Liver (tissue), 3 donors: ENCODE results near the gene ST6GAL1.
A peak's percentile ranks its signal among the peaks of the same experiment; 100 is the strongest.

ENCODE experiments used
- EGR1 ChIP-seq, 2 donors: IDR thresholded peaks; 2 replicates each; pipeline ENCODE4 v1.6.1; 2016 to 2018; ENCODE audit warnings: antibody characterized with exemption in 2 of 2, low read depth in 2 of 2
- FOXA1 ChIP-seq: IDR thresholded peaks from 2 replicates; pipeline ENCODE4 v1.6.1; 2016; ENCODE audit warnings: antibody characterized with exemption
- FOXA2 ChIP-seq: IDR thresholded peaks from 2 replicates; pipeline ENCODE4 v1.6.1; 2016; ENCODE audit warnings: antibody characterized with exemption
- GABPA ChIP-seq, 2 donors: IDR thresholded peaks in 1 of 2; conservative IDR thresholded peaks in 1 of 2; 2 replicates each; pipeline ENCODE4 v1.6.1; 2016; ENCODE audit warnings: antibody characterized with exemption in 2 of 2, mild to moderate bottlenecking in 1 of 2, moderate library complexity in 1 of 2
- HNF4A ChIP-seq, 2 donors: conservative IDR thresholded peaks; 2 replicates each; pipeline ENCODE4 v1.6.1; 2016; ENCODE audit warnings: antibody characterized with exemption in 2 of 2, mild to moderate bottlenecking in 2 of 2
- JUND ChIP-seq, 2 donors: IDR thresholded peaks; 2 replicates each; pipeline ENCODE4 v1.6.1; 2016; ENCODE audit warnings: antibody characterized with exemption in 2 of 2
- NR2F2 ChIP-seq: IDR thresholded peaks from 2 replicates; pipeline ENCODE4 v1.6.1; 2016; ENCODE audit warnings: antibody characterized with exemption
- RAD21 ChIP-seq, 2 donors: IDR thresholded peaks; 2 replicates each; pipeline ENCODE4 v1.6.1; 2016; ENCODE audit warnings: antibody characterized with exemption in 2 of 2, mild to moderate bottlenecking in 2 of 2
- SP1 ChIP-seq: IDR thresholded peaks from 2 replicates; pipeline ENCODE4 v1.6.1; 2018; ENCODE audit warnings: antibody characterized with exemption, mild to moderate bottlenecking
- YY1 ChIP-seq: IDR thresholded peaks from 2 replicates; pipeline ENCODE4 v1.6.1; 2016; ENCODE audit warnings: antibody characterized with exemption, mild to moderate bottlenecking
- TF ChIP-seq, protein P1 (sequence below): fragments of 150-350 bp; IDR thresholded peaks from 2 replicates; pipeline ENCODE4 v1.5.1; 2017; ENCODE audit warnings: improper control_type of control experiment, low read depth, low read length; ENCODE audit not compliant: missing input control
- TF ChIP-seq, protein P2 (sequence below): IDR thresholded peaks from 2 replicates; pipeline ENCODE4 v1.6.1; 2016; ENCODE audit warnings: antibody characterized with exemption
- TF ChIP-seq, protein P3 (sequence below): IDR thresholded peaks from 2 replicates; pipeline ENCODE4 v1.6.1; 2016; ENCODE audit warnings: antibody characterized with exemption
- TF ChIP-seq, protein P4 (sequence below): IDR thresholded peaks from 2 replicates; pipeline ENCODE4 v1.6.1; 2016; ENCODE audit warnings: antibody characterized with exemption, mild to moderate bottlenecking
- donor health status: healthy.
- donor health status: healthy.

DNA sequence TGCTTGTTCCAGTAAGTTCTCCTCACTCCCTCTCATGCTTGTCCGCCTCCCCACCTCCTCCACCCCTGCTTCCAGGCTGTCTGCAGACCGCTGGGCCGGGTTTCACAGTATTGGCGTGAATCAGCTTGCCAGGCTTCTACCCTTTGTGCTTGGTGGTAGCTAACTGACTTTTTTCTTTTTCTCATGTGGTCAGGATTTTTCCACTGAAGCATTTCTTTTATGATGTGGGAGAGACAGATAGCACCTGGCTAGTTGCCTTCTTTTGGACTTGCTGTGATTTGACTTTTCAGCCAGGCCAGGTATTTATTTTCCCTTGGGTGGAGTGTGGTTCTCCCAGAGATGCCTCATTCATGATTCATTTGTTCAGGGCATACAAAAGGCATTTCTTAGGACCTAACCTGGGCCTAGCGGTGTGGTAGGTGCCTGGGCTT lies 60.6 kb downstream of the ST6GAL1 start:
- TF ChIP-seq, protein P1, sequence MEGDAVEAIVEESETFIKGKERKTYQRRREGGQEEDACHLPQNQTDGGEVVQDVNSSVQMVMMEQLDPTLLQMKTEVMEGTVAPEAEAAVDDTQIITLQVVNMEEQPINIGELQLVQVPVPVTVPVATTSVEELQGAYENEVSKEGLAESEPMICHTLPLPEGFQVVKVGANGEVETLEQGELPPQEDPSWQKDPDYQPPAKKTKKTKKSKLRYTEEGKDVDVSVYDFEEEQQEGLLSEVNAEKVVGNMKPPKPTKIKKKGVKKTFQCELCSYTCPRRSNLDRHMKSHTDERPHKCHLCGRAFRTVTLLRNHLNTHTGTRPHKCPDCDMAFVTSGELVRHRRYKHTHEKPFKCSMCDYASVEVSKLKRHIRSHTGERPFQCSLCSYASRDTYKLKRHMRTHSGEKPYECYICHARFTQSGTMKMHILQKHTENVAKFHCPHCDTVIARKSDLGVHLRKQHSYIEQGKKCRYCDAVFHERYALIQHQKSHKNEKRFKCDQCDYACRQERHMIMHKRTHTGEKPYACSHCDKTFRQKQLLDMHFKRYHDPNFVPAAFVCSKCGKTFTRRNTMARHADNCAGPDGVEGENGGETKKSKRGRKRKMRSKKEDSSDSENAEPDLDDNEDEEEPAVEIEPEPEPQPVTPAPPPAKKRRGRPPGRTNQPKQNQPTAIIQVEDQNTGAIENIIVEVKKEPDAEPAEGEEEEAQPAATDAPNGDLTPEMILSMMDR, result no peak
- no peak for TF ChIP-seq GABPA (IDR thresholded peaks at IDR 0.05 in 1 of 2, conservative IDR thresholded peaks at IDR 0.05 in 1 of 2)
- TF ChIP-seq, protein P2, sequence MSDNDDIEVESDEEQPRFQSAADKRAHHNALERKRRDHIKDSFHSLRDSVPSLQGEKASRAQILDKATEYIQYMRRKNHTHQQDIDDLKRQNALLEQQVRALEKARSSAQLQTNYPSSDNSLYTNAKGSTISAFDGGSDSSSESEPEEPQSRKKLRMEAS, result peak; percentile 64
- TF ChIP-seq, protein P3, sequence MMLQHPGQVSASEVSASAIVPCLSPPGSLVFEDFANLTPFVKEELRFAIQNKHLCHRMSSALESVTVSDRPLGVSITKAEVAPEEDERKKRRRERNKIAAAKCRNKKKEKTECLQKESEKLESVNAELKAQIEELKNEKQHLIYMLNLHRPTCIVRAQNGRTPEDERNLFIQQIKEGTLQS, result no peak
- TF ChIP-seq, protein P4, sequence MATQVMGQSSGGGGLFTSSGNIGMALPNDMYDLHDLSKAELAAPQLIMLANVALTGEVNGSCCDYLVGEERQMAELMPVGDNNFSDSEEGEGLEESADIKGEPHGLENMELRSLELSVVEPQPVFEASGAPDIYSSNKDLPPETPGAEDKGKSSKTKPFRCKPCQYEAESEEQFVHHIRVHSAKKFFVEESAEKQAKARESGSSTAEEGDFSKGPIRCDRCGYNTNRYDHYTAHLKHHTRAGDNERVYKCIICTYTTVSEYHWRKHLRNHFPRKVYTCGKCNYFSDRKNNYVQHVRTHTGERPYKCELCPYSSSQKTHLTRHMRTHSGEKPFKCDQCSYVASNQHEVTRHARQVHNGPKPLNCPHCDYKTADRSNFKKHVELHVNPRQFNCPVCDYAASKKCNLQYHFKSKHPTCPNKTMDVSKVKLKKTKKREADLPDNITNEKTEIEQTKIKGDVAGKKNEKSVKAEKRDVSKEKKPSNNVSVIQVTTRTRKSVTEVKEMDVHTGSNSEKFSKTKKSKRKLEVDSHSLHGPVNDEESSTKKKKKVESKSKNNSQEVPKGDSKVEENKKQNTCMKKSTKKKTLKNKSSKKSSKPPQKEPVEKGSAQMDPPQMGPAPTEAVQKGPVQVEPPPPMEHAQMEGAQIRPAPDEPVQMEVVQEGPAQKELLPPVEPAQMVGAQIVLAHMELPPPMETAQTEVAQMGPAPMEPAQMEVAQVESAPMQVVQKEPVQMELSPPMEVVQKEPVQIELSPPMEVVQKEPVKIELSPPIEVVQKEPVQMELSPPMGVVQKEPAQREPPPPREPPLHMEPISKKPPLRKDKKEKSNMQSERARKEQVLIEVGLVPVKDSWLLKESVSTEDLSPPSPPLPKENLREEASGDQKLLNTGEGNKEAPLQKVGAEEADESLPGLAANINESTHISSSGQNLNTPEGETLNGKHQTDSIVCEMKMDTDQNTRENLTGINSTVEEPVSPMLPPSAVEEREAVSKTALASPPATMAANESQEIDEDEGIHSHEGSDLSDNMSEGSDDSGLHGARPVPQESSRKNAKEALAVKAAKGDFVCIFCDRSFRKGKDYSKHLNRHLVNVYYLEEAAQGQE, result peak; percentile 89
- TF ChIP-seq NR2F2, result no peak
- TF ChIP-seq EGR1 (IDR thresholded peaks at IDR 0.05; ENCODE audit: low read depth in 2 of 2), result no peak
- TF ChIP-seq JUND (IDR thresholded peaks at IDR 0.05), result peak in 1 of 2 donors; percentile 7
- peak; percentile 64 for TF ChIP-seq YY1
- peak; percentile 8 for TF ChIP-seq FOXA1
- TF ChIP-seq RAD21 (IDR thresholded peaks at IDR 0.05), result peak in 1 of 2 donors; percentile 56
- no peak for TF ChIP-seq FOXA2
- peak; percentile 66 for TF ChIP-seq SP1
- TF ChIP-seq HNF4A (conservative IDR thresholded peaks at IDR 0.05), result peak; percentile 52 to 58
